Mucosa of rectum (tissue), 2 donors: ENCODE data around the gene MTMR10.
A peak's percentile ranks its signal among the peaks of the same experiment; 100 is the strongest.

ENCODE experiments used
- H3K27ac ChIP-seq, 2 donors: one replicate each; pipeline ENCODE4 v1.7.0; 2013; ENCODE audit warnings: inconsistent platforms in 2 of 2, low read depth in 2 of 2, low read length in 2 of 2
- H3K27me3 ChIP-seq, 2 donors: one replicate each; pipeline ENCODE4 v1.7.0; 2013; ENCODE audit warnings: low read length in 2 of 2; ENCODE audit not compliant: control insufficient read depth in 2 of 2, insufficient read depth in 2 of 2
- H3K36me3 ChIP-seq, 2 donors: one replicate each; pipeline ENCODE4 v1.7.0; 2013; ENCODE audit warnings: low read length in 2 of 2; ENCODE audit not compliant: control insufficient read depth in 2 of 2, insufficient read depth in 2 of 2
- H3K4me1 ChIP-seq, 2 donors: one replicate each; pipeline ENCODE4 v1.7.0; 2013; ENCODE audit warnings: low read length in 2 of 2, mild to moderate bottlenecking in 1 of 2; ENCODE audit not compliant: control insufficient read depth in 2 of 2, insufficient read depth in 2 of 2
- H3K4me3 ChIP-seq, 2 donors: one replicate each; pipeline ENCODE4 v1.7.0; 2013; ENCODE audit warnings: low read length in 2 of 2
- H3K9ac ChIP-seq, 2 donors: one replicate each; pipeline ENCODE4 v1.7.0; 2013; ENCODE audit warnings: low read length in 2 of 2, low read depth in 1 of 2, mild to moderate bottlenecking in 1 of 2
- H3K9me3 ChIP-seq, 2 donors: one replicate each; pipeline ENCODE4 v1.7.0; 2013; ENCODE audit warnings: low read length in 2 of 2; ENCODE audit not compliant: control insufficient read depth in 2 of 2
- donor health status: healthy.
- donor health status: Normal muscosa, but diverticular disease.

Gene MTMR10

DNA sequence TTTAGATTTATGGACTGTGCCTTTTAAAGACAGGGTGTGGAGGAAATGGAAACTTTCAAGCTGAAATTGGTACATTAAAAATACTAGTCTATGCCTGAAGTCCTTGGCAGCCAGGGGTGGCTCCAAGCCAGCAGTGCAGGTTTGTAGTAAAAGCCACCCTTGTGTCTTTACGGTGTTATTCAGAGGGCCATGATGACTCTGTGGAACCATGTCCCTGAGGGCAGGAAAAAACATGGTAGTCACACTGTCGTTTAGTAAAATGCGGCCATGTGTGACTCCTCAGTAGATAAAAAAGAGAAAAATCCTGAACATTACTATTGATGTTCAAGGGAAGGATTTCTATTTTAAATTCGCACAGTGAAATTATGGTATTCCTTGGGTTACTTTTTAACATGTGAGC, 85.1 kb downstream of the MTMR10 start:
- no peaks in the 10 kb centered on the region for H3K9me3 ChIP-seq
- peaks cover 0 to 19% of the 10 kb centered on the region in 2 donors for H3K4me1 ChIP-seq
- peak overlapping the region in 1 of 2 donors; percentile 9 for H3K4me3 ChIP-seq
- no peaks in the 10 kb centered on the region for H3K27me3 ChIP-seq
- H3K9ac ChIP-seq, result no peak overlapping the region
- H3K27ac ChIP-seq, result peak overlapping the region in 1 of 2 donors; percentile 49
- peaks cover 0 to 11% of the 10 kb centered on the region in 2 donors for H3K36me3 ChIP-seq

DNA sequence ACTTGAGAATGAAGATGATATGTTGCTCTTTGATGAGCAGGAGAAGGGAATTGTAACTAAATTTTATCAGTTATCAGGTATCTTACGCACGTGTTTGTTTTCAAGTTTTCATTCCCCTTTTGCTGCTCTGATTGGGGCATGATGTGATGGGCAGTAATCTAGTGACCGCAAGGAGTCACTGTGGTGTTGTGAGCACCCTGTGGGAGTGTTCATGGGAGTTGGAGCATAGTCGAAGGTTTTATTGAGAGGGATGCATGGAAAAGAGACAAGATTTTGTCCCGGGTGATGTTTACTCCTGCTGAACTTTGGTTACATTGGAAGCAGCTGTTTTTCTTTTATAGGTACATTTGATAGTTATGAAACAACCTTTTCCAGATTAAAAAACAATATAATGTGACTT, 85.6 kb downstream of the MTMR10 start:
- Histone ChIP-seq H3K27me3 (no peaks in the 10 kb centered on the region), H3K9me3 (no peaks in the 10 kb centered on the region), H3K27ac (peak overlapping the region in 1 of 2 donors; percentile 49), H3K4me3 (peak overlapping the region in 1 of 2 donors; percentile 9), H3K9ac (no peak overlapping the region), H3K36me3 (peaks cover 0 to 11% of the 10 kb centered on the region in 2 donors), H3K4me1 (peaks cover 0 to 19% of the 10 kb centered on the region in 2 donors)

DNA sequence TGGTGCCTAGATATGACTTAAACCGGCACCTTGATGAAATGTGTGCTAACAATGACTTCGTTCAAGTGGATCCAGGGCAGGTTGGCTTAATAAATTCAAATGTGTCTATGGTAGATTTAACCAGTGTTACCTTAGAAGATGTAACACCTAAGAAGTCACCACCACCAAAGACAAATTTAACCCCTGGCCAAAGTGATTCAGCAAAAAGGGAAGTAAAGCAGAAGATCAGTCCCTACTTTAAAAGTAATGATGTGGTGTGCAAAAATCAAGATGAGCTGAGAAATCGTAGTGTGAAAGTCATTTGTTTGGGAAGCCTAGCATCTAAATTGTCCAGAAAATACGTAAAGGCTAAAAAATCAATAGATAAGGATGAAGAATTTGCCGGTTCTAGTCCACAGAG, 86.6 kb downstream of the MTMR10 start:
- H3K4me3 ChIP-seq, result no peak overlapping the region
- no peak overlapping the region for H3K27ac ChIP-seq
- H3K9me3 ChIP-seq, result no peaks in the 10 kb centered on the region
- peaks cover 0 to 19% of the 10 kb centered on the region in 2 donors for H3K4me1 ChIP-seq
- peaks cover 0 to 7% of the 10 kb centered on the region in 2 donors for H3K36me3 ChIP-seq
- H3K9ac ChIP-seq, result peak overlapping the region in 1 of 2 donors; percentile 35
- H3K27me3 ChIP-seq, result no peaks in the 10 kb centered on the region

DNA sequence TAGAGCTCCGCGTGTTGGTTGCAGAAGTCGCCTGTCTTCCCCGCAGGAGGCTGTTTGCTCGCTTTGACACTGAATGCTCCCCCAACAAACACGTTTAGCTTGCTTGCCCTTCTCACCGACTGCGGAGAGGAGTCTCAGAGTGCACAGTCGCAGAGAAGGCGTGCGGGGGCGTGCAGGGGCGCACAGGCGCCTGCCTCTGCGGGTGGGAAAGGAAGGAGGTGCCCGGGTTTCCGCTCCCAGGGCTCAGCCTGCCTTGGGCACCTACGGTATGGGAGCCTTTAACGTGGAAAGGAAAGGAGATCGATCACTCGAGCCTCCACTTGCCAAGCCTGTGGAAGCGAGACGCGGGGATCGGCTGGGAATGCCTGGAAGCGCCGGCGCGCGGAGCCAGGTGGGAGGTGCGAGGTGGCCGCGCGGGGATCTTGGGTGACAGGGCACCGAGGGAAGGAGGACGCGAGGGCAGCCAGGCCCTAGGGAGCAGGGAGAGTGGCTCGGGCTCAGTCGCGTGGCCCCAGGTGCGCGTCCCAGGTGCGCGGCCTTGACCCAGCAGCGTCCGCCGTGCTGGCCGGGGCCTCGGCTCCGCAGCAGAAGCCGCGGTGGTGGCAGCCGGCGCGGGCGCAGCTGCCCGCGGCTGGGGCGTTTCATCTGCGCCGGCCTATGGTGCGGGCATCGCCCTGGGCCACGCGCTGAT, 87.8 kb downstream of the MTMR10 start, which contains the start of gene FAN1:
FAN1 (plus strand) TSS at position 419 of the 691 bp plus-strand sequence. CDS start 749 bp downstream, outside the sequence.
- H3K27ac ChIP-seq, result peak within 1 kb of the TSS; percentile 64 to 73
- H3K27me3 ChIP-seq, result no peaks in the 10 kb centered on the region
- H3K4me3 ChIP-seq, result peak within 1 kb of the TSS; percentile 80 to 94
- peak within 1 kb of the TSS; percentile 80 to 82 for H3K9ac ChIP-seq
- peaks cover 0 to 19% of the 10 kb centered on the region in 2 donors for H3K4me1 ChIP-seq
- no peaks in the 10 kb centered on the region for H3K9me3 ChIP-seq
- no peaks in the 10 kb centered on the region for H3K36me3 ChIP-seq

DNA sequence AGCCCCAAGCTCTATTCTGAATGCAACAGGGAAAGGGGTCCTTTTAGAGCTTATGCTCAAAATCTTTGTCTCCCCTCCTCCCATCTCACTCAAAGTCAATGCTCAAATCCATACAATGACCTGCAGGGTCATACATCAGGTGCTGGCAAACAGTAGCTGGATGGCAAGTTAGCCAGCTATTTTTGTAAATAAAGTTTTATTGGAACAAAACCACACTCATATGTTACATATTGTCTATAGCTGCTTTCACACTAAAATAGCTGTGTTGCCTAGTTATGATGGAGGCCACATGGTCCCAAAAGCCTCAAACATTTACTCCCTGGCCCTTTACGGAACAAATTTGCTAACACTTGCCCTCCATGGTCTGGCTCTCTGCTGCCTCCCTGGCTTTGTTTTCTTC, 89.5 kb downstream of the MTMR10 start:
- Histone ChIP-seq H3K4me3 (no peak overlapping the region), H3K4me1 (peaks cover 0 to 19% of the 10 kb centered on the region in 2 donors), H3K9me3 (no peaks in the 10 kb centered on the region), H3K27ac (no peak overlapping the region), H3K36me3 (no peaks in the 10 kb centered on the region), H3K9ac (no peak overlapping the region), H3K27me3 (no peaks in the 10 kb centered on the region)

DNA sequence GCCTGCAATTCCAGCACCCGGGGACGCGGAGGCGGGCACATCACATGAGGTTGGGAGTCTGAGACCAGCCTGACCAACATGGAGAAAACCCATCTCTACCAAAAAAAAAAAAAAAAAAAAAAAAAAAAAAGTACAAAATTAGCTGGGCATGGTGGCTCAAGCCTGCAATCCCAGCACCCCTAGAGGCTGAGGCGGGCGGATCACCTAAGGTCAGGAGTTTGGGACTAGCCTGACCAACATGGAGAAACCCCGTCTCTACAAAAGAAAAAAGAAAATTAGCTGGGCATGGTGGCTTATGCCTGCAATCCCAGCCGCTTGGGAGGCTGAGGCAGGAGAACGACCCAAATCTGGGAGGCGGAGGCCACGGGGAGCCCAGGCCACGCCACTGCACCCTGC, 95.2 kb downstream of the MTMR10 start:
- Histone ChIP-seq H3K4me3 (no peak overlapping the region), H3K36me3 (no peaks in the 10 kb centered on the region), H3K4me1 (no peaks in the 10 kb centered on the region), H3K27ac (no peak overlapping the region), H3K9ac (no peak overlapping the region), H3K27me3 (no peaks in the 10 kb centered on the region), H3K9me3 (no peaks in the 10 kb centered on the region)

DNA sequence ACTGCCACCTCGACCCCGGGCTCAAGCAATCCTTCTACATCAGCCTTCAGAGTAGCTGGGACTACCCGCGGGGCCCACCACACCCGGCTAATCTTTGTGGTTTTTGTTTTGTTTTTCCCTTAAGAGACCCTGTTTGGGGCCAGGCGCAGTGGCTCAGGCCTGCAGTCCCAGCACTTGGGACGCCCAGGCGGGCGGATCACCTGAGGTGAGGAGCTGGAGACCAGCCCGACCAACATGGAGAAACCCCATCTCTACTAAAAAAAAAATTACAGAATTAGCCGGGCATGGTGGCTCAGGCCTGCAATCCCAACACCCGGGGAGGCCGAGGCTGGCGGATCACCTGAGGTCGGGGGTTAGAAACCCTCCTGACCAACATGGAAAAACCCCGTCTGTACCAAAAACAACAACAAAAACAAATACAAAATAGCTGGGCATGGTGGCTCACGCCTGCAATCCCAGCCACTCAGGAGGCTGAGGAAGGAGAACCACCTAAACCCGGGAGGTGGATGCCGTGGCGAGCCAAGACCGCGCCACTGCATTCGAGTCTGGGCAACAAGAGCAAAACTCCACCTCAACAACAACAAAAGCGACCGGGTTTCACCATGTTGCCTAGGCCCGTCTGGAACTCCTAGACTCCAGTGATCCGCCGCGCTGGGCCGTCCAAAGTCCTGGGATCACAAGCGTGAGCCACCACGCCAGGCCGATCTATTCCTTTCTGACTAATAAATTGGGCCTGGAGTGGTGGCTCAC, 95.8 kb downstream of the MTMR10 start:
- Histone ChIP-seq H3K4me1 (no peaks in the 10 kb centered on the region), H3K4me3 (no peak overlapping the region), H3K36me3 (no peaks in the 10 kb centered on the region), H3K27me3 (no peaks in the 10 kb centered on the region), H3K9ac (no peak overlapping the region), H3K27ac (no peak overlapping the region), H3K9me3 (no peaks in the 10 kb centered on the region)

DNA sequence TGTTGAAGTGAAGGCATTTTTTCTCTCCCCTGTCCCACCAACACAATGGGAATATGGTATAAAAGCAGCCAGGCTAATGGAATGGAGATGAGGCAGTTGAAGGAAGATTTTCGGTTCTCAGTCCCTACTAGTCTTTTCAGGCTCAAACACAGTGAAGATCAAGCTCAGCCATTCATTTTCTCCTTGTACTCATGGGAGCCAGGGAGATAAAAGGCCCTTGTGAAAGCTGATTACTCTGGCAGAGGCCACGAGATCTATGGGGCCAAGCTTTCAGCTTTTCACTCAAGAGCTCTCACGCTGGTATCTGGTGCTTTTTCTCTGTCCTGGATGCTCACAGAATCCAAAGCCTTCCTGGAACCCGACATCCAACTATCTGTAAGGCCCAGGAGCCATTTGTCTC, 102.2 kb downstream of the MTMR10 start:
- Histone ChIP-seq H3K36me3 (no peaks in the 10 kb centered on the region), H3K4me1 (no peaks in the 10 kb centered on the region), H3K4me3 (no peak overlapping the region), H3K9me3 (no peaks in the 10 kb centered on the region), H3K27ac (no peak overlapping the region), H3K9ac (no peak overlapping the region), H3K27me3 (no peaks in the 10 kb centered on the region)
